ENCODE results near the gene CUTC.

Gene CUTC

DNA sequence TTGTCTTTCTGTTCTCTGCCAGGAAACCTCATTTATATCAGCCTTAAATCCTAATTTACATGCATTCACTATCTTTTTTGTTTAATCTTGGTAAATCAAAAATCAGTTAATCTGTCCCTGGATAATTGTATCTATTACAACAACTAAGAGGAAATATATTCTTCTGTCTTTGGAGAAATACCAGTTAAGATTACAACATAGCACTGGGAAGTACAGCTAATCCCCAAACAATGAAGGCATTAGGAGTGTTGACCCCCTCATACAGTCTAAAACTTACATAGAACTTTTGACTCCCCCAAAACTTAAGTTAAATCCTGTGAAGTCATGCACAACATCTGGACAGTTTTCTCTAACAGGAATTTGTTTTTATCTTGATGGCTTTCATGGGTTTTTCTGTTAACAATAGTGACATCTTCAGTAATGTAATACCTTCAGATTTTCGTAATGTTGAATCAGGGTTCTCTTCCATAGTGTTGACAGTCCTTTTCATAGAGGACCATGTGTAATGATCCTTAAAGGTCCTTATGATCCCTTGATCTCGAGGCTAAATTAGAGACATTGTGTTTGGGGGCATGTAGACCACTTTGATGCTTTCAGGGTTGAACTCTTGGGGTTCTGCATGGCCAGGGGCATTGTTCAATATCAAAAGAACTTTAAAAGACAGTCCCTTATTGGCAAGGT is 26.3 kb downstream of the CUTC start:
- DNase-seq (ENCODE audit: insufficient read length, low spot score) = no peak
- no peak for FAIRE-seq
- TF ChIP-seq TAF1 (IDR thresholded peaks at IDR 0.05; ENCODE audit: low read depth, low read length) (no peak), PAX5 (IDR thresholded peaks at IDR 0.05; ENCODE audit: insufficient read depth, low read length, severe bottlenecking) (no peak), POU2F2 (IDR thresholded peaks at IDR 0.05; ENCODE audit: low read depth, low read length) (no peak), POLR2A (IDR thresholded peaks at IDR 0.05; ENCODE audit: low read depth, low read length) (no peak), POLR2AphosphoS5 (IDR thresholded peaks at IDR 0.05; ENCODE audit: low read depth, low read length) (no peak), SPI1 (IDR thresholded peaks at IDR 0.05; ENCODE audit: low read depth, low read length) (no peak)

DNA sequence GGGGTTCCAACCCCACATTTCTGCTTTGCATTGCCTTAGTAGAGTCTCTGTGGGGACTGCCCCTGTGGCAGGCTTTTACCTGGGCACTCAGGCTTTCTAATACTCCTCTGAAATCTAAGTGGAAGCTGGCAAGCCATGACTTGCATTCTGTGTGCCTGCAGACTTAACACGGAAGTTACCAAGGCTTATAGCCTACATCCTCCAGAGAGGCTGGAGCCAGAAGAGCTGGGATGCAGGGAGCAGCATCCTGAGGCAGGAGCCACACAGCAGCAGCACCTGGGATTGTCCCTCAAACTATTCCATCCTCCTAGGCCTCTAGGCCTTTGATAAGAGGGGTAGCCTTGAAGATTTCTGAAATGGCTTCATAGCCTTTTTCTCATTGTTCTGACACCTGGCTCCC is 28.3 kb downstream of the CUTC start:
- FAIRE-seq (no peak), DNase-seq (ENCODE audit: insufficient read length, low spot score) (no peak)
- no peak for TF ChIP-seq POLR2AphosphoS5 (IDR thresholded peaks at IDR 0.05; ENCODE audit: low read depth, low read length)
- TF ChIP-seq TAF1 (IDR thresholded peaks at IDR 0.05; ENCODE audit: low read depth, low read length) = no peak
- no peak for TF ChIP-seq PAX5 (IDR thresholded peaks at IDR 0.05; ENCODE audit: insufficient read depth, low read length, severe bottlenecking)
- TF ChIP-seq POU2F2 (IDR thresholded peaks at IDR 0.05; ENCODE audit: low read depth, low read length) = no peak
- TF ChIP-seq POLR2A (IDR thresholded peaks at IDR 0.05; ENCODE audit: low read depth, low read length) = no peak
- no peak for TF ChIP-seq SPI1 (IDR thresholded peaks at IDR 0.05; ENCODE audit: low read depth, low read length)

DNA sequence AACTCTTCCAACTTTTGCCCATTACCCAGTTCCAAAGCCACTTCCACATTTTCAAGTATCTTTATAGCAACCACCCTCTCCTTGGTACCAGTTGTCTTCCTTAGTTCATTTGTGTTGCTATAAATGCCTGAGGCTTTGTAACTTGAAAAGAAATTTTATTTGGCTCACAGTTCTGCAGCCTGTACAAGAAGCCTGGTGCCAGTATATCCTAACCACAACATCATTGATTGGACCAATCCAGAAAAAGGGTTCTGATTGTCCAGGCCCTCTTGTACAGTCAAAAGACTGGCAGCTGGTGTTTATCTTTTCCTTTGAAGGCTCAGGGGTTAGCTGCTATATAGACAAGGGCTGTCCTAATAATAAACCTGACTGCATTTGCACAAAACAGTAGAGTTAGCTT is 29.3 kb downstream of the CUTC start:
- DNase-seq (ENCODE audit: insufficient read length, low spot score) (no peak), FAIRE-seq (no peak)
- TF ChIP-seq POLR2AphosphoS5 (IDR thresholded peaks at IDR 0.05; ENCODE audit: low read depth, low read length) (no peak), TAF1 (IDR thresholded peaks at IDR 0.05; ENCODE audit: low read depth, low read length) (no peak), PAX5 (IDR thresholded peaks at IDR 0.05; ENCODE audit: insufficient read depth, low read length, severe bottlenecking) (no peak), SPI1 (IDR thresholded peaks at IDR 0.05; ENCODE audit: low read depth, low read length) (no peak), POU2F2 (IDR thresholded peaks at IDR 0.05; ENCODE audit: low read depth, low read length) (no peak), POLR2A (IDR thresholded peaks at IDR 0.05; ENCODE audit: low read depth, low read length) (no peak)

DNA sequence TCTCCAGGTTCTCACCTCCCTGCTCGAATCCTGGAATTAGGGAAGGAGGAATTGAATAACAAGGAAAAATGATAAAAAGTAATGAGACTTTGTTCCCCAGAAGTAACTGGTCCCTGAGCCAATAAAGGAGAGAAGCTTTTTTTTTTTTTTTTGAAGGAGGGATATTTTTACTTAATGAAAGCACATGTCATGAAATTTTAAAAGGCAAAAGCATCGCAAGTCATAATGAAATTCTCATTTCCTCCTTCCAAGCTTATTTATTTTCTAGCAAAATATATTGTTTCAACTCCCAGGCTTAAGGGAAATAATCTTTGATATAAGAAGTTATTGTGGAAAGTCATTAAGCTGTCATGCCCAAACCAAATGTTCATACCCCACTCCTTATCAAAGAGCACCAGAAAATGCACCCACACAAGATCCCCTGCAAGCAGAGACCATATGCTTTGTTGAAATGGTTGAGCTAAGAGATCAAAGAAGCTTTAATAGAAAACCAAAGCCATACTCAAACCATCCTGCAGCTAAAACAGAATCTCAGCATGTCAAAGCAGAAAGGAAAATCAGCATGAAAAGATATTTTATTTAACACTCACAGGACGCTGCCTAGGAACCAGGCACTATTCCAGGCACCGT is 33.8 kb downstream of the CUTC start:
- no peak for DNase-seq (ENCODE audit: insufficient read length, low spot score)
- no peak for FAIRE-seq
- TF ChIP-seq SPI1 (IDR thresholded peaks at IDR 0.05; ENCODE audit: low read depth, low read length) (peak; percentile 70), POU2F2 (IDR thresholded peaks at IDR 0.05; ENCODE audit: low read depth, low read length) (no peak), POLR2AphosphoS5 (IDR thresholded peaks at IDR 0.05; ENCODE audit: low read depth, low read length) (no peak)

DNA sequence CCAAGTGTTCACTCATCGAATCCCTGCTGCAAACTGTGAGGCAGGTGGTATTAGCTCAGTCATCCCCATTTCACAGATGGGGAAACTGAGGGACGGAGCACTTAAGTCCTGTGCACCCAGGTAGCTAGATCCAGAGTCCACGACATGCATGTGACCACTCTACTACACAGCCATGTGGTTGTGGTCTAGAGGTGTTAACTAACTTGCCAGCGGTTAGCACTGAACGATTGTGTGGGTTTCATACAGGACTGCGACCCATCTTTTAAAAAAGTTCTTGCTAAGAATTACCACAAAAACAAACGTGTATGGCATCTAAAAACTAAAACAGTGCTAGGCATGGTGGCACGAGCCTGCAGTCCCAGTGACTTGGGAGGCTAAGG is 34.3 kb downstream of the CUTC start:
- no peak for FAIRE-seq
- no peak for DNase-seq (ENCODE audit: insufficient read length, low spot score)
- TF ChIP-seq POLR2A (IDR thresholded peaks at IDR 0.05; ENCODE audit: low read depth, low read length) (no peak), SPI1 (IDR thresholded peaks at IDR 0.05; ENCODE audit: low read depth, low read length) (no peak), POLR2AphosphoS5 (IDR thresholded peaks at IDR 0.05; ENCODE audit: low read depth, low read length) (no peak), PAX5 (IDR thresholded peaks at IDR 0.05; ENCODE audit: insufficient read depth, low read length, severe bottlenecking) (no peak), TAF1 (IDR thresholded peaks at IDR 0.05; ENCODE audit: low read depth, low read length) (no peak), POU2F2 (IDR thresholded peaks at IDR 0.05; ENCODE audit: low read depth, low read length) (no peak)

DNA sequence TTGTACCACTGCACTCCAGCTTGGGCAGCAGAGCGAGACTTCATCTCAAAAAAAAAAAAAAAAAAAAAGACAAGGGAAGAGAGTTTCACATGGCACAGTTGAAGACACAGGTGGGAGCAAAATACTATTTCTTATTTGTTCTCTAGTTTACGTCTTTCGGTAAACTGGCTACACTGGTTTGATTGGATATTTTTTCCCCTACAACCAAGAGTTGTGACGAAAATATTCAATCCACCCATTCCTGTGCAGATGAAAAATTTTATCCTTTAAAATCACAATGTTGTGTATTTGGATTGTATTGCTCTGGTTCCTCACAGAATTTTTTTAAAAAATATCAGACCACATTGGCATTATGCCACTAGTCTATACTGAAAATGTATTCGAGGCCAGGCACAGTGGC is 35.9 kb downstream of the CUTC start:
- FAIRE-seq (no peak), DNase-seq (ENCODE audit: insufficient read length, low spot score) (no peak)

DNA sequence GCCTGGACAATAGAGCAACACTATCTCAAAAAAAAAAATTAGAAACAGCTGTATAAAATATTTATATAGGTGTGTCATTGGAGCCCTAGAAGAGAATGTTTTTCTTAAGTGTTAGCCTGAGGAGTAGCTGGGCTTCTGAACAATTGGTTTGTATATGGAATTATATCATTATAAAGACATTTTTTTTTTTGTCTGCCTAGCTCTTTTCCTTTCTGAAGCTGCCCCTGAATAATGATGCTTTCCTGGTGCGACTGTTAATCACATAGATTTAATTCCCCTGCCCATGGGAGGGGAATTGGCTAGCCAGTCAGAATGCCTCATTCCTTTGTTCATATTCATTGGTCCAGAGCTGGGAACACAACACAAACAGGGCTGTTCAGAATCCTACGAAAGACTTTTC is 36.5 kb downstream of the CUTC start:
- FAIRE-seq (no peak), DNase-seq (ENCODE audit: insufficient read length, low spot score) (no peak)
- TF ChIP-seq TAF1 (IDR thresholded peaks at IDR 0.05; ENCODE audit: low read depth, low read length) (no peak), POU2F2 (IDR thresholded peaks at IDR 0.05; ENCODE audit: low read depth, low read length) (no peak), POLR2A (IDR thresholded peaks at IDR 0.05; ENCODE audit: low read depth, low read length) (no peak), POLR2AphosphoS5 (IDR thresholded peaks at IDR 0.05; ENCODE audit: low read depth, low read length) (no peak), PAX5 (IDR thresholded peaks at IDR 0.05; ENCODE audit: insufficient read depth, low read length, severe bottlenecking) (no peak), SPI1 (IDR thresholded peaks at IDR 0.05; ENCODE audit: low read depth, low read length) (no peak)

More for the DNA sequence above, 35.9 kb downstream of the CUTC start:
- no peak for TF ChIP-seq SPI1 (IDR thresholded peaks at IDR 0.05; ENCODE audit: low read depth, low read length)
- no peak for TF ChIP-seq TAF1 (IDR thresholded peaks at IDR 0.05; ENCODE audit: low read depth, low read length)
- TF ChIP-seq PAX5 (IDR thresholded peaks at IDR 0.05; ENCODE audit: insufficient read depth, low read length, severe bottlenecking) = no peak
- TF ChIP-seq POLR2A (IDR thresholded peaks at IDR 0.05; ENCODE audit: low read depth, low read length) = no peak
- no peak for TF ChIP-seq POLR2AphosphoS5 (IDR thresholded peaks at IDR 0.05; ENCODE audit: low read depth, low read length)
- no peak for TF ChIP-seq POU2F2 (IDR thresholded peaks at IDR 0.05; ENCODE audit: low read depth, low read length)

DNA sequence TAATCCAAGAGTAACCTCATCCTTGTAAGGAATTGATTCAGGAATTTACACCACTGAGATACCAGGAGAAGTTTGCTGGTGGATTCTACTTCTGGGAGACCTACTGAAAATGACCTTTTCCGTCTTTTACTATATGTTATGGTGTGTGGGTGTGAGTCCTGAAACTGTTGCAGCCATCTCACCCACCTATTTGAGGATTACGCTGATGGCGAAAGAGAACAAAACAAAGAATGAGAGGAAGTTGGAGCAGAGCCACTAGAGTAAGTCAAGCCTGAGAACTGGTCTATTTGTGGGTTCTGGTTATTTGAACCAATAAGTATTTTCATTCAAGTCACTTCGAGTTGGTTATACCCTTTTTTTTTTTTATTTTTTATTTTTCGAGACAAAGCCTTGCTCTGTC is 37.7 kb downstream of the CUTC start:
- TF ChIP-seq POU2F2 (IDR thresholded peaks at IDR 0.05; ENCODE audit: low read depth, low read length) (no peak), SPI1 (IDR thresholded peaks at IDR 0.05; ENCODE audit: low read depth, low read length) (no peak), TAF1 (IDR thresholded peaks at IDR 0.05; ENCODE audit: low read depth, low read length) (no peak), POLR2AphosphoS5 (IDR thresholded peaks at IDR 0.05; ENCODE audit: low read depth, low read length) (no peak), POLR2A (IDR thresholded peaks at IDR 0.05; ENCODE audit: low read depth, low read length) (no peak), PAX5 (IDR thresholded peaks at IDR 0.05; ENCODE audit: insufficient read depth, low read length, severe bottlenecking) (no peak)
- FAIRE-seq (no peak), DNase-seq (ENCODE audit: insufficient read length, low spot score) (no peak)

DNA sequence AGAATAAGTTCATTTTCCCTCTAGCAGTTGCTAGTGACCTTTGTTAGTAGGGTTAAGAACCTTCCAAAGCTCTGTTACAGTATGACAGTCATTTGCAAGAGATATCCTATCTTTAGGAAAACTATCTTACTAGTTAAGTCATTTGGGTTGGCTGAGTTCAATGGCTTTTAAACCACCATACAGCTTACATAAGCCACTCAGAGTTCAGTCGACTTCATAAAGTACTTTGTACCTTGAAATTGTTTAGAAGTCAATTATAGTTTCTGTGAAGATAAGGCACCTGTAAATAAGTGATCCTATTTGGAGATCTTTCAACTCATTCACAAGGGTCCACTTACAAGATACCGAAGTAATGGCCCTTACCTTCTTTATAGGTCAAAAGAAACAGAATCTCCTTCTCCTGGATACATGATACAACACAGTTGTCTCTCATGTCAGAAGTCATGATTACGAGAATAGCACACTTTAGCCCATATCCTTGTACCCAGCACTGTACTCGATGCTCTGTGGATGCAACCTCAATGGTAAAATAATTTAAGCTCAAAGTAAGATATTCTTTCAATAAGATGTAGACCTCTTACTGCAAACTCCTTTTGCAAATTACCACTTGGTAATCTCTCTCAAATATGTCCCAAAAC is 38.5 kb downstream of the CUTC start:
- DNase-seq (ENCODE audit: insufficient read length, low spot score) = no peak
- TF ChIP-seq SPI1 (IDR thresholded peaks at IDR 0.05; ENCODE audit: low read depth, low read length) = no peak
- no peak for TF ChIP-seq POU2F2 (IDR thresholded peaks at IDR 0.05; ENCODE audit: low read depth, low read length)
- TF ChIP-seq PAX5 (IDR thresholded peaks at IDR 0.05; ENCODE audit: insufficient read depth, low read length, severe bottlenecking) = no peak
- no peak for TF ChIP-seq POLR2A (IDR thresholded peaks at IDR 0.05; ENCODE audit: low read depth, low read length)
- no peak for TF ChIP-seq TAF1 (IDR thresholded peaks at IDR 0.05; ENCODE audit: low read depth, low read length)
- no peak for TF ChIP-seq POLR2AphosphoS5 (IDR thresholded peaks at IDR 0.05; ENCODE audit: low read depth, low read length)
- no peak for FAIRE-seq

All from GM12891 (cell line).